Vagina (tissue), 2 donors: ENCODE data around the gene SEC23B. TPM values are rescaled to one million over a fixed set of nuclear protein-coding genes. Genes with fewer than 3 reads are reported as not detected.

Experiments
- DNase-seq, 2 donors: peaks; one replicate each; pipeline ENCODE4 v3.0.0-alpha.2; 2017; ENCODE audit errors: extremely low spot score in 2 of 2
- H3K27ac ChIP-seq: fragments of 200-600 bp; sonication (generic); one replicate; pipeline ENCODE4 v1.5.1; 2019
- H3K27me3 ChIP-seq: fragments of 200-600 bp; sonication (generic); one replicate; pipeline ENCODE4 v1.5.1; 2019
- H3K36me3 ChIP-seq, 2 donors: fragments of 200-600 bp; sonication (generic); one replicate each; pipeline ENCODE4 v1.5.1; 2017 to 2019
- H3K4me1 ChIP-seq: fragments of 200-600 bp; sonication (generic); one replicate; pipeline ENCODE4 v1.5.1; 2019
- H3K4me3 ChIP-seq, 2 donors: fragments of 200-600 bp; sonication (generic); 1 replicate in 1 of 2; 2 replicates in 1 of 2; pipeline ENCODE4 v1.5.1; 2016 to 2019
- H3K9me3 ChIP-seq: fragments of 200-600 bp; sonication (generic); one replicate; pipeline ENCODE4 v1.5.1; 2019
- CTCF ChIP-seq, 3 experiments: fragments of 450-650 bp in 2 of 3; fragments of 200-600 bp in 1 of 3; sonication (generic) in 1 of 3; IDR thresholded peaks; one replicate each; pipeline ENCODE4 v1.5.1; 2017 to 2019; ENCODE audit warnings: antibody characterized with exemption in 3 of 3, mild to moderate bottlenecking in 2 of 3, moderate library complexity in 2 of 3
- POLR2A ChIP-seq, 2 donors: fragments of 450-650 bp; IDR thresholded peaks; one replicate each; pipeline ENCODE4 v1.6.1; 2017; ENCODE audit warnings: antibody characterized with exemption in 2 of 2, mild to moderate bottlenecking in 2 of 2, moderate library complexity in 2 of 2
- POLR2AphosphoS5 ChIP-seq, 2 donors: sonication (generic); formaldehyde crosslinking; IDR thresholded peaks; one replicate each; pipeline ENCODE4 v1.9.0; 2017; ENCODE audit warnings: antibody characterized with exemption in 2 of 2, mild to moderate bottlenecking in 2 of 2, low read depth in 1 of 2; ENCODE audit not compliant: insufficient read depth in 1 of 2
- intact Hi-C: fragments of 100-400 bp; cut with DNase I; formaldehyde crosslinking; loops from one replicate; pipeline ENCODE4 v1.15.1; 2023
- total RNA-seq: library from RNA; depleted of rRNA; stranded (reverse); fragments of >200 nt; gene quantifications from one replicate; pipeline ENCODE4 v1.2.3, GENCODE V29; 2016

Gene SEC23B
- total RNA-seq, 1 donor from 2014 or later: 30.7 TPM

DNA sequence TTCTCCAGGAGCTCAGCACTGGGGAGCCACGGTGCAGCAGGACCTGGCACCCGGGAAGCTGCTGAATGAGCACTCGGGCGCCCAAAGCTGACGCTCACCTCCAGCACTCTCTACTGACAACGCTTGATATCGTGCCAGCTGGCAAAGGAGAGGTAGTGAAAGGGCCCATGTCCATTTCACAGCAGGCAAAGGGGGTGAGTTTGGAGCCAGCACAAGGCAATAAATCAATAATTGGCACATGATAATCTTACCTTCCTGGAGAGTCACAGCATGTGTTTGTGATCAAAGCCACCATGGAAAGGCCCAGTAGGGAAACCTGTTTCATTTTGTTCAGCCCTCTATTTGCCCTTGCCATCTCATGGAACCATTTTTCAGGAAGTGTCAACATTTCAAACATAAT lies 36.2 kb downstream of the SEC23B start:
- H3K36me3 ChIP-seq: peaks cover 0 to 57% of the 10 kb centered on the region in 2 donors
- intact Hi-C loops: no loop called here

GRCh38 chr20:18545566-18545965 lies 37.8 kb downstream of the SEC23B start:
- Histone ChIP-seq H3K9me3 (no peaks in the 10 kb centered on the region), H3K27ac (no peak overlapping the region), H3K27me3 (no peaks in the 10 kb centered on the region), H3K36me3 (peaks cover 4 to 59% of the 10 kb centered on the region in 2 donors), H3K4me3 (no peak overlapping the region), H3K4me1 (no peaks in the 10 kb centered on the region)
- intact Hi-C loops: no loop called here
- TF ChIP-seq POLR2A (IDR thresholded peaks at IDR 0.05) (no peak), CTCF (IDR thresholded peaks at IDR 0.05) (no peak), POLR2AphosphoS5 (IDR thresholded peaks at IDR 0.05; ENCODE audit: insufficient read depth in 1 of 2, low read depth in 1 of 2) (no peak)
- no peak for DNase-seq

More for the DNA sequence above, 36.2 kb downstream of the SEC23B start:
- H3K4me3 ChIP-seq: no peak overlapping the region
- no peak for DNase-seq
- H3K4me1 ChIP-seq: no peaks in the 10 kb centered on the region
- no peak overlapping the region for H3K27ac ChIP-seq
- no peak for TF ChIP-seq POLR2AphosphoS5 (IDR thresholded peaks at IDR 0.05; ENCODE audit: insufficient read depth in 1 of 2, low read depth in 1 of 2)
- TF ChIP-seq POLR2A (IDR thresholded peaks at IDR 0.05): no peak
- no peaks in the 10 kb centered on the region for H3K9me3 ChIP-seq
- H3K27me3 ChIP-seq: no peaks in the 10 kb centered on the region

- no peaks in the 10 kb centered on the region for H3K9me3 ChIP-seq
- no peak for DNase-seq
- no peak overlapping the region for H3K27ac ChIP-seq
- no peak overlapping the region for H3K4me3 ChIP-seq
- no peaks in the 10 kb centered on the region for H3K4me1 ChIP-seq
- TF ChIP-seq CTCF (IDR thresholded peaks at IDR 0.05): no peak
- TF ChIP-seq POLR2A (IDR thresholded peaks at IDR 0.05): no peak
- H3K27me3 ChIP-seq: no peaks in the 10 kb centered on the region
- peaks cover 4 to 67% of the 10 kb centered on the region in 2 donors for H3K36me3 ChIP-seq
- intact Hi-C loops: no loop called here
Observed at GRCh38 chr20:18548465-18548864, 40.7 kb downstream of the SEC23B start.

DNA sequence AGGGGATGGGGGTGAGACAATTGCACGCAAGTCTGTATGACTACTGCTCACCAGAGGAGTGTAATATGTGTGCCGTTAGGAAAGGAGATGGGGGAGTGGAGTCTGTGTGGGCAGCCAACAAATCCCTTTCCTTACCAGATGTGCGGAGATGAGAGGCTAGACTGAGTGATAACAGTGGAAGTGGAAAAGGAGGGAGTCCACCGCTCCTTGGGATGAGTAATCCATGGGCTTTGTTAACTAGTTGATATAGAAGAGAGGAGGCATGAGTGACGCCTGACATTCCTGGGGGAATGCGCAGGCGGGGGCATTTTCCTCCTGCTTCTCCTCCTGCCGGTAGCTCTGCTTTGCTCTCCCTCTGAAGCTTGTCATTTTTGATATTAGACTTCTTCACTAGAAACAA lies 46.0 kb downstream of the SEC23B start:
- intact Hi-C loops: no loop called here
- H3K4me1 ChIP-seq: no peaks in the 10 kb centered on the region
- no peaks in the 10 kb centered on the region for H3K27me3 ChIP-seq
- no peaks in the 10 kb centered on the region for H3K9me3 ChIP-seq
- H3K4me3 ChIP-seq: no peak overlapping the region
- DNase-seq: no peak
- no peak for TF ChIP-seq POLR2AphosphoS5 (IDR thresholded peaks at IDR 0.05; ENCODE audit: insufficient read depth in 1 of 2, low read depth in 1 of 2)
- TF ChIP-seq POLR2A (IDR thresholded peaks at IDR 0.05): no peak
- TF ChIP-seq CTCF (IDR thresholded peaks at IDR 0.05): no peak
- peaks cover 4 to 65% of the 10 kb centered on the region in 2 donors for H3K36me3 ChIP-seq
- no peak overlapping the region for H3K27ac ChIP-seq

DNA sequence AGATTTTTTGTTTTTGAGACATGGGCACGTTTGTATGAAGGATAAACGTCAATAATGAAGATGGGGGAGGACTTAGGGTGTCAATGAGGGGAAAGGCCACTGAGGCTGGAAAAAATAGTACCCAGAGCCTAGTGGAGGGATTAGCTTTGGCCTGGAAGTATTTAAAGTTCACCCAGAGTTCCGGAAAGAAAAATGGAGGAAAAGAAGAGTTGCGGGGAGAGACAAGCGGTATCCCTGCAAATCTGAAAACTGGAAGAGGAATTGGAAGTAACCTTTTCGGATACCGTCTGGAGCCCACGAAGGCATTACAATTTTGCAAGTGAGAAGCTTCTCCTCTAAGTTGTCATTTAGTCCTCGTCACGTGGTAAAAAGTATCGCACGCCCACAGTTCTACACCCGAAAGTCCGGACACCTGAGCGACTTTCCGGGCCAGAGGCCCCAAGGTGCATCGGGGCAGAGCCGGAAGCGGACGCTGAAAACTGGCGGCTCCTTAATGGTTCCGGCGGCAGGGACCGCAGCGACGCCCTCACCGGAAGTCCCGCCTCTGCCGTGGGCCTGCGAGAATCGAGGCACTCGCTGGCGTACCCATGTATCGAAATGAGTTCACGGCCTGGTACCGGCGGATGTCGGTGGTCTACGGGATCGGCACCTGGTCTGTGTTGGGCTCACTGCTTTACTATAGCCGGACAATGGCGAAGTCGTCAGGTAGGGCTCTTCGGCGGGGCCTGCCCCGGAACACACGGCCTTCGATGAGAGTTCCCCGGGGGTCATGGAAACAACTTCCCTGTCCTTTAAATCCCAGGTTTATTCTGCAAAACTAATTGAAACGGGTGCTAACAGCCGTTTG lies 59.4 kb downstream of the SEC23B start, which contains the start of gene SMIM26:
SMIM26 (plus strand) TSS at position 541 of the 847 bp plus-strand sequence; CDS start at position 588, 47 bp downstream.
- TF ChIP-seq CTCF (IDR thresholded peaks at IDR 0.05): no peak
- peak; percentile 88 to 93 for TF ChIP-seq POLR2AphosphoS5 (IDR thresholded peaks at IDR 0.05; ENCODE audit: insufficient read depth in 1 of 2, low read depth in 1 of 2)
- no peak for TF ChIP-seq POLR2A (IDR thresholded peaks at IDR 0.05)
- Histone ChIP-seq H3K27me3 (no peaks in the 10 kb centered on the region), H3K36me3 (peaks cover 0 to 27% of the 10 kb centered on the region in 2 donors), H3K9me3 (no peaks in the 10 kb centered on the region), H3K4me3 (peak within 1 kb of the TSS; percentile 68 to 81), H3K4me1 (peaks cover 15% of the 10 kb centered on the region), H3K27ac (peak within 1 kb of the TSS; percentile 76)
- peak in 1 of 2 donors; percentile 94 for DNase-seq
- intact Hi-C loops: no loop called here
